Breast epithelium (tissue), 4 donors: Measurements from ENCODE around the gene RALGAPA1. TPM values are rescaled to one million over a fixed set of nuclear protein-coding genes. Genes with fewer than 3 reads are reported as not detected.

ENCODE experiments used
- DNase-seq, 2 donors: peaks; one replicate each; pipeline ENCODE4 v3.0.0-alpha.2; 2019; ENCODE audit warnings: low spot score in 2 of 2
- H3K27ac ChIP-seq, 2 donors: fragments of 200-600 bp; sonication (generic) in 1 of 2; one replicate each; pipeline ENCODE4 v1.5.1; 2016 to 2019; ENCODE audit warnings: mild to moderate bottlenecking in 1 of 2
- H3K27me3 ChIP-seq, 2 donors: fragments of 200-600 bp; sonication (generic) in 1 of 2; one replicate each; pipeline versions ENCODE4 v1.5.1 to v1.6.0; 2017 to 2019; ENCODE audit warnings: control low read depth in 1 of 2, mild to moderate bottlenecking in 1 of 2
- H3K36me3 ChIP-seq: fragments of 200-600 bp; one replicate; pipeline ENCODE4 v1.5.1; 2019
- H3K4me1 ChIP-seq, 2 donors: fragments of 200-600 bp; sonication (generic); one replicate each; pipeline ENCODE4 v1.5.1; 2016 to 2019; ENCODE audit warnings: control low read depth in 1 of 2
- H3K4me3 ChIP-seq, 3 donors: fragments of 200-600 bp; sonication (generic); 1 replicate in 2 of 3; 2 replicates in 1 of 3; pipeline ENCODE4 v1.5.1; 2016 to 2019; ENCODE audit warnings: mild to moderate bottlenecking in 3 of 3, moderate library complexity in 2 of 3
- H3K9me3 ChIP-seq, 2 donors: fragments of 200-600 bp; sonication (generic) in 1 of 2; one replicate each; pipeline ENCODE4 v1.5.1; 2016 to 2019; ENCODE audit warnings: control low read depth in 1 of 2
- POLR2A ChIP-seq: fragments of 450-650 bp; IDR thresholded peaks from one replicate; pipeline ENCODE4 v1.6.1; 2016; ENCODE audit warnings: antibody characterized with exemption, mild to moderate bottlenecking, moderate library complexity
- POLR2AphosphoS5 ChIP-seq, 3 donors: sonication (generic); formaldehyde crosslinking; IDR thresholded peaks; one replicate each; pipeline ENCODE4 v1.6.1; 2017; ENCODE audit warnings: antibody characterized with exemption in 3 of 3
- intact Hi-C: fragments of 100-400 bp; cut with DNase I; formaldehyde crosslinking; loops from one replicate; pipeline ENCODE4 v1.15.1; 2023; ENCODE audit warnings: low total_unique reads
- total RNA-seq, 3 donors: library from RNA; depleted of rRNA; stranded (reverse); fragments of >200 nt; gene quantifications; one replicate each; pipeline ENCODE4 v1.1.0, GENCODE V29; 2016
- TF ChIP-seq, protein P1 (sequence below), 3 donors: fragments of 450-650 bp; IDR thresholded peaks; one replicate each; pipeline ENCODE4 v1.5.1; 2016 to 2017; ENCODE audit warnings: antibody characterized with exemption in 3 of 3, mild to moderate bottlenecking in 3 of 3, moderate library complexity in 3 of 3

Gene RALGAPA1
- total RNA-seq, 3 donors from 2014 or later: 52.2 to 136 (median 103) TPM

DNA sequence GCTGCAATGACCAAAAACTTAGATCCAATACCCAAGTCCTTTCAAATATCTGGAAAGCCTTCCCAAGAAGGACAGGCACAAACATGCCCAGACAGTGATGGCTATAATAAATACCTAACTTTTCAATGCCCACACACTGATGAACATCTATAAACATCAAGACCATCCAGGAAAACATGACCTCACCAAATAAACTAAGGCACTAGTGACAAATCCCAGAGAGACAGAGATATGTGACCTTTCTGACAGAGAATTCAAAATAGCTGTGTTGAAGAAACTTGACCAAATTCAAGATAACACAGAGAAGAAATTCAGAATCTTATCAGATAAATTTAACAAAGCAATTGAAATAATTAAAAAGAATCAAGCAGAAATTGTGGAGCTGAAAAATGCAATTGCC lies 313.8 kb downstream of the RALGAPA1 start:
- Histone ChIP-seq H3K4me3 (no peak overlapping the region), H3K4me1 (no peaks in the 10 kb centered on the region), H3K9me3 (peaks cover 5 to 16% of the 10 kb centered on the region in 2 donors), H3K27ac (no peak overlapping the region), H3K36me3 (no peaks in the 10 kb centered on the region), H3K27me3 (no peaks in the 10 kb centered on the region)
- intact Hi-C loops: no loop called here
- TF ChIP-seq POLR2A (no peak), POLR2AphosphoS5 (IDR thresholded peaks at IDR 0.05) (no peak)
- TF ChIP-seq, protein P1, sequence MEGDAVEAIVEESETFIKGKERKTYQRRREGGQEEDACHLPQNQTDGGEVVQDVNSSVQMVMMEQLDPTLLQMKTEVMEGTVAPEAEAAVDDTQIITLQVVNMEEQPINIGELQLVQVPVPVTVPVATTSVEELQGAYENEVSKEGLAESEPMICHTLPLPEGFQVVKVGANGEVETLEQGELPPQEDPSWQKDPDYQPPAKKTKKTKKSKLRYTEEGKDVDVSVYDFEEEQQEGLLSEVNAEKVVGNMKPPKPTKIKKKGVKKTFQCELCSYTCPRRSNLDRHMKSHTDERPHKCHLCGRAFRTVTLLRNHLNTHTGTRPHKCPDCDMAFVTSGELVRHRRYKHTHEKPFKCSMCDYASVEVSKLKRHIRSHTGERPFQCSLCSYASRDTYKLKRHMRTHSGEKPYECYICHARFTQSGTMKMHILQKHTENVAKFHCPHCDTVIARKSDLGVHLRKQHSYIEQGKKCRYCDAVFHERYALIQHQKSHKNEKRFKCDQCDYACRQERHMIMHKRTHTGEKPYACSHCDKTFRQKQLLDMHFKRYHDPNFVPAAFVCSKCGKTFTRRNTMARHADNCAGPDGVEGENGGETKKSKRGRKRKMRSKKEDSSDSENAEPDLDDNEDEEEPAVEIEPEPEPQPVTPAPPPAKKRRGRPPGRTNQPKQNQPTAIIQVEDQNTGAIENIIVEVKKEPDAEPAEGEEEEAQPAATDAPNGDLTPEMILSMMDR (IDR thresholded peaks at IDR 0.05): no peak
- no peak for DNase-seq

DNA sequence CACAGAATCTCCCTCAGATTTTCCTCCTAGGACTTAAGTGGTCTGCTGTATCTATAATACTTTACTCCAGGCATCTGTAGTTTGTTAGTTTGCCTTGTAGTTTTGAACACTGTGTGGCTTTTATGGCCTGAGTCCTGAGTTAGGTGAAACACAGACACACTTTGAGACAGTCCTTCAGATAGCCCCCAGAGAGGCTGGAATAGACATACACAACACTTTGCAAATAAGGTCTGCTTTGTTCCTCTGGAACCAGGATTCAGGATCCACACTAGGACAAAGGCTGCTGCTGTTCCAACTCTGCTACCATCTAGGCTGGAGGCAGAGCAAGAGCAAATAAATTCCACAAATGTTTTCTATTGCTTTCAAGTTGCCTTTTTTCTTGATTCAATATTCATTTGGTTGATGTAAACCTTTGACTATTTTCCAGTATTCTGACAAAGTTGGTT lies 316.5 kb downstream of the RALGAPA1 start:
- no peak overlapping the region for H3K27ac ChIP-seq
- H3K9me3 ChIP-seq: peaks cover 5 to 16% of the 10 kb centered on the region in 2 donors
- intact Hi-C loops: no loop called here
- H3K4me3 ChIP-seq: no peak overlapping the region
- no peaks in the 10 kb centered on the region for H3K27me3 ChIP-seq
- H3K36me3 ChIP-seq: no peaks in the 10 kb centered on the region
- no peaks in the 10 kb centered on the region for H3K4me1 ChIP-seq
- DNase-seq: no peak
- TF ChIP-seq POLR2A (no peak), POLR2AphosphoS5 (IDR thresholded peaks at IDR 0.05) (no peak)
- TF ChIP-seq, protein P1 (IDR thresholded peaks at IDR 0.05): no peak

Other genes with a start within 250 kb of the RALGAPA1 start
- 1 to 10 TPM; 5.9 to 9.1 (median 7.5) TPM for gene BRMS1L, start 17.0 kb upstream of the RALGAPA1 start, total RNA-seq